HEK293T (cell line): ENCODE measurements around the gene TGFB2.

Experiments
- CTCF ChIA-PET: fragments of 350-600 bp; formaldehyde crosslinking; extraction: SDS; loops from one replicate; lab custom pipeline; 2021; ENCODE audit warnings: antibody characterized with exemption, inconsistent platforms; lab: Yijun Ruan, JAX
- POLR2A ChIA-PET: fragments of 350-600 bp; formaldehyde crosslinking; extraction: SDS; loops from one replicate; lab custom pipeline; 2020; ENCODE audit warnings: antibody characterized with exemption, inconsistent platforms; lab: Yijun Ruan, JAX
- DNase-seq: peaks from one replicate; pipeline ENCODE4 v3.0.0; 2012; ENCODE audit warnings: mixed read lengths; ENCODE audit errors: extremely low spot score
- ARNT ChIP-seq: fragments of 450-650 bp; IDR thresholded peaks from 2 replicates; pipeline ENCODE4 v1.6.1; 2017; ENCODE audit warnings: mild to moderate bottlenecking
- BHLHE40 ChIP-seq: fragments of 450-650 bp; IDR thresholded peaks from 2 replicates; pipeline ENCODE4 v1.6.1; 2016; ENCODE audit warnings: mild to moderate bottlenecking, moderate library complexity, borderline replicate concordance
- CTBP1 ChIP-seq: fragments of 450-650 bp; IDR thresholded peaks from 2 replicates; pipeline ENCODE4 v1.6.1; 2016; ENCODE audit warnings: borderline replicate concordance
- ELF4 ChIP-seq: fragments of 450-650 bp; IDR thresholded peaks from 2 replicates; pipeline ENCODE4 v1.6.1; 2017; ENCODE audit warnings: antibody characterized with exemption
- FOXA1 ChIP-seq: fragments of 450-650 bp; IDR thresholded peaks from 2 replicates; pipeline ENCODE4 v1.6.1; 2016; ENCODE audit warnings: mild to moderate bottlenecking
- FOXK2 ChIP-seq: fragments of 450-650 bp; IDR thresholded peaks from 2 replicates; pipeline ENCODE4 v1.6.1; 2016; ENCODE audit warnings: mild to moderate bottlenecking
- FOXM1 ChIP-seq: fragments of 450-650 bp; IDR thresholded peaks from 2 replicates; pipeline ENCODE4 v1.6.1; 2017; ENCODE audit warnings: mild to moderate bottlenecking, borderline replicate concordance
- HDGF ChIP-seq: fragments of 450-650 bp; IDR thresholded peaks from 2 replicates; pipeline ENCODE4 v1.6.1; 2017; ENCODE audit warnings: antibody characterized with exemption, borderline replicate concordance
- L3MBTL2 ChIP-seq: fragments of 450-650 bp; conservative IDR thresholded peaks from 2 replicates; pipeline ENCODE4 v1.6.1; 2016; ENCODE audit warnings: mild to moderate bottlenecking
- LEF1 ChIP-seq: fragments of 450-650 bp; IDR thresholded peaks from 2 replicates; pipeline ENCODE4 v1.6.1; 2017; ENCODE audit warnings: mild to moderate bottlenecking, borderline replicate concordance
- NFRKB ChIP-seq: fragments of 450-650 bp; IDR thresholded peaks from 2 replicates; pipeline ENCODE4 v1.6.1; 2016; ENCODE audit warnings: mild to moderate bottlenecking, moderate library complexity
- SP1 ChIP-seq: fragments of 450-650 bp; IDR thresholded peaks from 2 replicates; pipeline ENCODE4 v1.6.1; 2017
- SUZ12 ChIP-seq: fragments of 450-650 bp; IDR thresholded peaks from 2 replicates; pipeline ENCODE4 v1.6.1; 2016; ENCODE audit warnings: mild to moderate bottlenecking
- TARDBP ChIP-seq: fragments of 450-650 bp; IDR thresholded peaks from 2 replicates; pipeline ENCODE4 v1.6.1; 2016
- ZNF384 ChIP-seq: fragments of 450-650 bp; IDR thresholded peaks from 2 replicates; pipeline ENCODE4 v1.6.1; 2016
- TF ChIP-seq, protein P1 (sequence below): fragments of 450-650 bp; IDR thresholded peaks from 2 replicates; pipeline ENCODE4 v1.6.1; 2016

The TGFB2 gene

DNA sequence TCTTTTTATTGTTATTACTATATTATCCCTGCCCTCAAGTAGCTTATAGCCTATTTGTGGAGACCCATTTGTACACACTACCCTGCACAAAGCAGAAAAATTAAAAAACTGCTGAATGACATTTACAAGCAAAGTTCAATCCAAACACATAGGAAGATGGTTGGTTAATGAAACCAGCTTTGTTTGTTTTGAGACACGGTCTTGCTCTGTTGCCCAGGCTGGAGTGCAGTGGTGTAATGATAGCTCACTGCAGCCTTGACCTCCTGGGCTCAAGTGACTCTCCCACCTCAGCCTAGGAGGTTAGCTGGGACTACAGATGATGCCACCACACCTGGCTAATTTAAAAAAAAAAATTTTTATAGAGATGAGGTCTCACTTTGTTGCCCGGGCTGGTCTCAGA is 31.6 kb downstream of the TGFB2 start:
- CTCF ChIA-PET = no interaction called here
- no peak for DNase-seq
- TF ChIP-seq ARNT (no peak), FOXM1 (no peak), SUZ12 (no peak), ELF4 (no peak), FOXK2 (no peak), CTBP1 (no peak), BHLHE40 (no peak), ZNF384 (no peak), NFRKB (no peak), L3MBTL2 (no peak), TARDBP (no peak)
- POLR2A ChIA-PET = no interaction called here

DNA sequence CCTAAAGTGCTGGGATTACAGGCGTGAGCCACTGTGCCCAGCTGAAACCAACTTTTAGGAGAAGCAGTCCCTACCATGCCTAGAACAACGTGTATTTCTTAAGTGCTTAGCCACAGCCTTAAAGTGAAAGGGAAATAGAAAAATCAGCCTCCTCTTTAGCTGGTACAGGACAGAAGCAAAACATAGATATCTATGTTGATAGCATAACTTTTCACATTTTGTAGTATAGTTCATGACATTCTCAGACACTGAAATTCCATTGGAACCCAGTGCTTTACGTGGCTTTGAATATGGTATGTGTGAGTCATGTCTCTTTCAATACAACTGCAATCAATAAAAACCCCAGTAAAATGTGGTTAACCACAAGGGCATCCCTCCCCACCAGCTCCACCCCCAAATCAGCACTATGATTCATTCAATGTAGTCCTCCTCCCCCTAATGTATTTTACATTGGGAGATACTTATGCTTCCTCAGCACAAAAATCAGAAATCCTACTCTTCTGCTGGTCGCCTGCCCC is 32.1 kb downstream of the TGFB2 start:
- ChIA-PET POLR2A (no interaction called here), CTCF (no interaction called here)
- DNase-seq = no peak
- TF ChIP-seq FOXA1 = no peak
- no peak for TF ChIP-seq SUZ12
- no peak for TF ChIP-seq NFRKB
- no peak for TF ChIP-seq FOXM1
- TF ChIP-seq CTBP1 = no peak
- TF ChIP-seq, protein P1, sequence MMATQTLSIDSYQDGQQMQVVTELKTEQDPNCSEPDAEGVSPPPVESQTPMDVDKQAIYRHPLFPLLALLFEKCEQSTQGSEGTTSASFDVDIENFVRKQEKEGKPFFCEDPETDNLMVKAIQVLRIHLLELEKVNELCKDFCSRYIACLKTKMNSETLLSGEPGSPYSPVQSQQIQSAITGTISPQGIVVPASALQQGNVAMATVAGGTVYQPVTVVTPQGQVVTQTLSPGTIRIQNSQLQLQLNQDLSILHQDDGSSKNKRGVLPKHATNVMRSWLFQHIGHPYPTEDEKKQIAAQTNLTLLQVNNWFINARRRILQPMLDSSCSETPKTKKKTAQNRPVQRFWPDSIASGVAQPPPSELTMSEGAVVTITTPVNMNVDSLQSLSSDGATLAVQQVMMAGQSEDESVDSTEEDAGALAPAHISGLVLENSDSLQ = no peak

DNA sequence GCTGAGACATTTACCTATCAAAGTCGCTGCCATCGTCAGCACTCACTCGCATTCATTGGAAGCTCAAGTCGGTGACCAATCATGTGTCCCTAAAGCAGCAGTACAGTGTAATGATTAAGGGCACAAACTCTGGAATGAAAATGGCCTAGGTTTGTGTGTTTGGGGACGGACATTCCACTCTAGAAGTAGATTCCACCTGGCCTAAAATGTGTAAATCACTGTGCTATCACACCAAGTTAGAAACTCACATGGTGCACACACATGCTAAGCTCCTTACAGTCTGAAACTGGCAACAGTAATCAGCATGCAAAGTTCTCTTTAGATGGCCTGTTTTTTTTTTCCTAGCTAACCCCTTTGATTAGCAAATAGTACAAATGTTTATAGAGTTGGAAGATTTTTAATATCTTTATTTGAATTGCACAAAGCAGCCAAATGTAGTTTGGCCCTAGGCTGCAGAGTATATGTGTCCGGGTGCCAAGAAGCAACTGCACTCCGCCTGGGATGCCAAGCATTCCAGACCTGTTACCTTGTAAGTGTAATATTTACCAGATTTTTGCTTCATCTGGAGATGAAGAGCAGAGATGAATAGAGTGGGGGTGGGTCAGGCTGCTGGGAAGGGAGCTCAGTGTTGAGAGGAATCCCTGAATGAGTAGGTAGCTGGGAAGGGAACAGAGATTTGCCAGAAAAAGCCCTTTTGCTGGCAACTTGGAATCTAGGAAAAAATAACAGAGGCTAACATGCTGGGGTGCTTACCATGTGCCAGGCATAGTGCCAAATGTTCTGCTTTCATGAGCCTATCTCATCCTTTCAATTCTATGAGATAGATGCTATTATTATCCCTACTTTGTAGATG is 35.2 kb downstream of the TGFB2 start:
- no peak for TF ChIP-seq LEF1
- DNase-seq = no peak
- POLR2A ChIA-PET = no interaction called here
- CTCF ChIA-PET = interaction anchor here (0.7 kb wide), 1 partner anchor 141 kb away, joined by 3 read pairs; no protein-coding TSS in a partner anchor

DNA sequence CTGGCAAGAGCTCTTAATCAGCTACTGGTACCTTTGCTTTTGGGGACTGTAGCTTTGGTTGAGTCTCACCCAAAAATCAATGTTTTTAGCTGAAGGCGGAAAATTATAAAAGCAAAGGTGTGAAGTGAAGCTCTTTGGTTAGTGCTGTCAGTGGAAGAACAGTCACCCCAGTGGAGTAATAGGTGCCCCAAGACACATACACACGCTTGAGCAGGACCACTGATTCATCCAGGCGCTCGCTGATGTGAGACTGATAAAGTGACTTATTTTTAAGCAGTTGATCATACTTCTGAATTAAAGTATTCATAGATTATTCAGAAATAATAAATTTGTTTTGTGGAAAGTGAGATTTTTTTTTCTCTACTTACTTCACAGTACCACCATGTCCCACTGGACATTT is 37.1 kb downstream of the TGFB2 start:
- TF ChIP-seq HDGF = no peak
- no peak for TF ChIP-seq TARDBP
- TF ChIP-seq ARNT = no peak
- no peak for TF ChIP-seq SUZ12
- no peak for TF ChIP-seq FOXK2
- TF ChIP-seq CTBP1 = no peak
- no peak for TF ChIP-seq L3MBTL2
- TF ChIP-seq ELF4 = no peak
- no peak for TF ChIP-seq ZNF384
- no peak for TF ChIP-seq BHLHE40
- TF ChIP-seq FOXA1 = no peak
- TF ChIP-seq FOXM1 = no peak
- no peak for TF ChIP-seq SP1
- TF ChIP-seq, protein P1 = no peak
- TF ChIP-seq LEF1 = no peak
- TF ChIP-seq NFRKB = no peak
- ChIA-PET POLR2A (no interaction called here), CTCF (no interaction called here)
- no peak for DNase-seq

DNA sequence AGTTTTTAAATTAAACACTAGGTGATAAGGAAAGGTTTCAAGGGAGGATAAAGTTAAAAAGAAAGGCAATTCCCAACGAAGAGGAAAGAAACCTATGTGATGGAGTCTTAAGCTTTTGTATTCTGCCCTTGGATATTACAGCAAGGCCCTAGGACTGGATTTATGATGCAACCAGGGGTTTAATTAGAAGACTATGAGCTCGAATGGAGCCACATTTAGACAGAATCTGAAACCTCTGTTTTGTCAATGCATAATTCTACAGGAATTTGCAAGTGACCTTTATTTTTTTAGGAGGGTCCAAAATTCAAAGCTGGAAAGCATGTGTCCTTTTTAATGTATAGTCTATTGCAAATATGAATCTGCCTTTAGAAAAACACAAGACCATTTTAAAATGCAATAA is 37.9 kb downstream of the TGFB2 start:
- CTCF ChIA-PET = no interaction called here
- POLR2A ChIA-PET = no interaction called here
- no peak for DNase-seq
- no peak for TF ChIP-seq CTBP1
- no peak for TF ChIP-seq L3MBTL2
- no peak for TF ChIP-seq FOXA1
- TF ChIP-seq SP1 = no peak
- TF ChIP-seq ARNT = no peak
- TF ChIP-seq TARDBP = no peak
- no peak for TF ChIP-seq NFRKB

DNA sequence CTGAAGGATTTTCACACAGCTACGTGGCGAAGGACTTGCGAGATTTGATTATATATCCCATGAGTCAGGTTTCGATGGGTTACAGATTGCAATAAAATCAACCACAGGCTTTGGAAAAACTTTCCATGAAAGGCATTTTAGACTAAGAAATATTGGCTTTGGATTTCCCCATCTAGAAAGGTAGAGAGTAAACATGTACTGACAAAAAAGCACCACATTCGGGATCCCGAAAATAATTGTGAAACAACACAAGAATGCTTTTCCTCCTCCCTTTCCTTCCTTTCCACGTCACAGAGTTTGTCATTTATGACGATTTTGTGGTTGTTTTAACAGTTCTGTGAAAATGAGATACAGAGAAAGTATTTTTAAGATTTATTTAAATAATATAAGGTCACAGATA is 38.5 kb downstream of the TGFB2 start:
- ChIA-PET CTCF (no interaction called here), POLR2A (no interaction called here)
- TF ChIP-seq ELF4 (no peak), L3MBTL2 (no peak), BHLHE40 (no peak), SUZ12 (no peak), HDGF (no peak), FOXM1 (no peak), SP1 (no peak)
- no peak for DNase-seq

DNA sequence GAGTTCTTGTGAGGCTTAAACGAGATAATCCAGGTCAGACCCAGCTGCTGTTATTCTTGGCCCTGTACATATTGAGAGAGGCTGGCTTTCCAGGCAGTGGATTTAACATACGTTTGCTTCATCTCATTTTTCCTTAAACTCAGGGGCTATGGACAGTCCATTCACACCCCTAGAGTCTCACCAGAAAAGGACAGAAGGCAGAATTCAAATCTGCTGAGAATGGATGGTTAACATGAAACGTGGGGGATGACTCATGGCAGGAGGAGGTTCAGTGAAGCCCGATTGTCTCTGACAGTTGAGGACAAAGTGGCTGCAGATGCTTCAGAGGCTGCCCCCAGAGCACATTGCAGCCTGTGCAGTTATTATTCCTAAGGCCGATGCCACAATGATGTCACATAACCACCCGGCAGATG is 39.5 kb downstream of the TGFB2 start:
- no peak for TF ChIP-seq HDGF
- no peak for TF ChIP-seq LEF1
- no peak for TF ChIP-seq ZNF384
- CTCF ChIA-PET = no interaction called here
- POLR2A ChIA-PET = no interaction called here
- no peak for DNase-seq
